ENCODE data around the gene LHFPL3. TPM values are rescaled to one million over a fixed set of nuclear protein-coding genes. Genes with fewer than 3 reads are reported as not detected.
A peak's percentile ranks its signal among the peaks of the same experiment; 100 is the strongest.
"Not testable (repeated sequence)": the region's sequence is repeated elsewhere in the genome, so short reads cannot be mapped to it uniquely, and the experiment has no call there.

LHFPL3 gene
- total RNA-seq, 1 donor from 2014 or later, result not detected

- peak in 1 of 2 donors; percentile 5 for DNase-seq (ENCODE audit: low read depth in 2 of 2)
These were observed 601.5 kb downstream of the LHFPL3 start for GRCh38 chr7:104929921-104930320.

GRCh38 chr7:104931181-104931781 is 602.9 kb downstream of the LHFPL3 start:
- peak; percentile 45 to 76 for DNase-seq (ENCODE audit: low read depth in 2 of 2)

GRCh38 chr7:104933022-104933421 is 604.6 kb downstream of the LHFPL3 start:
- DNase-seq (ENCODE audit: low read depth in 2 of 2), result no peak

- DNase-seq (ENCODE audit: low read depth in 2 of 2), result no peak
These were observed 605.2 kb downstream of the LHFPL3 start for GRCh38 chr7:104933521-104933988.

- no peak for DNase-seq (ENCODE audit: low read depth in 2 of 2)
These were observed 606.3 kb downstream of the LHFPL3 start for GRCh38 chr7:104934665-104935064.

- no peak for DNase-seq (ENCODE audit: low read depth in 2 of 2)
These were observed 606.9 kb downstream of the LHFPL3 start for GRCh38 chr7:104935276-104935675.

- DNase-seq (ENCODE audit: low read depth in 2 of 2), result peak in 1 of 2 donors; percentile 32
These were observed 608.1 kb downstream of the LHFPL3 start for GRCh38 chr7:104936546-104936945.

GRCh38 chr7:104937489-104937888 is 609.1 kb downstream of the LHFPL3 start:
- DNase-seq (ENCODE audit: low read depth in 2 of 2), result not testable (repeated sequence)

- DNase-seq (ENCODE audit: low read depth in 2 of 2), result no peak
These were observed 610.5 kb downstream of the LHFPL3 start for GRCh38 chr7:104938741-104939390.

GRCh38 chr7:104940023-104940710 is 611.8 kb downstream of the LHFPL3 start:
- no peak for DNase-seq (ENCODE audit: low read depth in 2 of 2)

GRCh38 chr7:104943502-104944343 is 615.3 kb downstream of the LHFPL3 start:
- DNase-seq (ENCODE audit: low read depth in 2 of 2), result peak; percentile 97 to 99

- no peak for DNase-seq (ENCODE audit: low read depth in 2 of 2)
These were observed 617.2 kb downstream of the LHFPL3 start for GRCh38 chr7:104945599-104945956.

GRCh38 chr7:104946338-104946737 is 617.9 kb downstream of the LHFPL3 start:
- DNase-seq (ENCODE audit: low read depth in 2 of 2), result peak in 1 of 2 donors; percentile 25

- DNase-seq (ENCODE audit: low read depth in 2 of 2), result no peak
These were observed 621.6 kb downstream of the LHFPL3 start for GRCh38 chr7:104950006-104950405.

GRCh38 chr7:104950754-104951153 is 622.4 kb downstream of the LHFPL3 start:
- no peak for DNase-seq (ENCODE audit: low read depth in 2 of 2)

GRCh38 chr7:104951546-104951945 is 623.1 kb downstream of the LHFPL3 start:
- no peak for DNase-seq (ENCODE audit: low read depth in 2 of 2)

GRCh38 chr7:104955276-104955675 is 626.9 kb downstream of the LHFPL3 start:
- no peak for DNase-seq (ENCODE audit: low read depth in 2 of 2)

Other genes with a start within 250 kb of the LHFPL3 start
- gene ORC5, start 120.6 kb upstream of the LHFPL3 start, total RNA-seq, result 13.9 and 19.8 TPM in 2 replicates

Data from lung microvascular endothelial cell (primary cell).